K562 (cell line): Measurements from ENCODE around the gene HMCN1.

Source experiments
- CTCF ChIP-seq, 3 experiments: IDR thresholded peaks in 2 of 3; conservative IDR thresholded peaks in 1 of 3; 2 replicates each; pipeline ENCODE4 v1.5.1; 2011 to 2012; ENCODE audit warnings: low read length in 3 of 3, mild to moderate bottlenecking in 3 of 3, control low read depth in 2 of 3, improper control_type of control experiment in 1 of 3, inconsistent platforms in 1 of 3, low read depth in 1 of 3, mixed read lengths in 1 of 3, moderate library complexity in 1 of 3; ENCODE audit not compliant: insufficient read depth in 2 of 3
- EZH2 ChIP-seq: IDR thresholded peaks from 2 replicates; pipeline ENCODE4 v1.6.1; 2012; ENCODE audit warnings: low read depth, mild to moderate bottlenecking, inconsistent platforms, low read length, borderline replicate concordance
- JUN ChIP-seq, 2 experiments: sonication (generic) in 1 of 2; formaldehyde crosslinking in 1 of 2; IDR thresholded peaks; 2 replicates each; pipeline versions ENCODE4 v1.6.1 to v1.8.0; 2012 to 2022; ENCODE audit warnings: borderline replicate concordance in 2 of 2, mild to moderate bottlenecking in 2 of 2, improper control_type of control experiment in 1 of 2, low read depth in 1 of 2, low read length in 1 of 2, missing genetic modification reagents in 1 of 2
- MAX ChIP-seq: sonication (generic); formaldehyde crosslinking; IDR thresholded peaks from 2 replicates; pipeline ENCODE4 v1.9.0; 2022; ENCODE audit warnings: mild to moderate bottlenecking, missing genetic modification reagents
- MBD2 ChIP-seq: sonication (generic); IDR thresholded peaks from 2 replicates; pipeline ENCODE4 v1.6.1; 2016; ENCODE audit warnings: low read depth, borderline replicate concordance
- NR2F6 ChIP-seq: fragments of 450-650 bp; formaldehyde crosslinking; IDR thresholded peaks from 2 replicates; pipeline ENCODE4 v1.4.0; 2020; ENCODE audit warnings: mild to moderate bottlenecking

- TF ChIP-seq CTCF (IDR thresholded peaks at IDR 0.05 in 2 of 3, conservative IDR thresholded peaks at IDR 0.05 in 1 of 3; ENCODE audit: insufficient read depth in 2 of 3, low read depth in 1 of 3, low read length in 3 of 3) (no peak), EZH2 (no peak), NR2F6 (CRISPR knock-in tag) (no peak), MAX (CRISPR knock-in tag) (no peak), JUN (IDR thresholded peaks at IDR 0.05; ENCODE audit: borderline replicate concordance, low read depth, low read length) (no peak), JUN (CRISPR knock-in tag; IDR thresholded peaks at IDR 0.05; ENCODE audit: borderline replicate concordance) (no peak), MBD2 (no peak)
Observed at GRCh38 chr1:185843297-185843869, 109.2 kb downstream of the HMCN1 start.
